Astrocyte of the spinal cord (primary cell): ENCODE measurements around the gene GNB4.
A peak's percentile ranks its signal among the peaks of the same experiment; 100 is the strongest.

Experiments used
- DNase-seq: peaks from one replicate; pipeline ENCODE4 v3.0.0; 2011; ENCODE audit warnings: low read depth, low spot score
- H3K4me3 ChIP-seq: 2 replicates; pipeline ENCODE4 v1.5.1; 2011; ENCODE audit warnings: low read depth, mild to moderate bottlenecking, low read length, moderate library complexity
- CTCF ChIP-seq: IDR thresholded peaks from 2 replicates; pipeline ENCODE4 v1.5.1; 2012; ENCODE audit warnings: low read depth, mild to moderate bottlenecking, low read length, inconsistent platforms
- in situ Hi-C: cut with HindIII; loops from 2 replicates; pipeline ENCODE4 v1.10.0; 2017; ENCODE audit warnings: low sequenced_read_pairs

GNB4 gene

GRCh38 chr3:179398574-179399231, 52.6 kb downstream of the GNB4 start:
- in situ Hi-C loops: no loop called here
- no peak overlapping the region for H3K4me3 ChIP-seq
- DNase-seq: peak; percentile 40
- TF ChIP-seq CTCF: no peak

GRCh38 chr3:179391906-179392305, 59.4 kb downstream of the GNB4 start:
- no peak for TF ChIP-seq CTCF
- in situ Hi-C loops: no loop called here
- no peak for DNase-seq

DNA sequence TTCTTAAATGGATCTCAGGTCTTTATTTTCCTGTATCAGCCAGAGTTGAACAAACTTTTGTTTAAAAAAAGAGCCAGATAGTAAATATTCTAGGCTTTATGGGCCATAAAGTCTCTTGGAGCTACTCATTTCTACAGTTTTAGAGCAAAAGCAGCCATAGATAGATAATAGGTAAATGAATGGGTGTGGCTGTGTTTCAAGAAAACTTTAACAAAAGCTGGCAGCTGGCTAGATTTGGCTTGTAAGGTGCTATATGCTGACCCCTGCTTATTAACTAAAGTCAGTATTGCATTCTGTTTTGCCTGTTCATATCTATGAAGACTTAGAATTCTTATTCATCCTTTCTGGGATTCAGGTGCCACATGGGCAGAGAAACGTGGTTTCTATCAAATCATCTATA, 74.8 kb downstream of the GNB4 start:
- TF ChIP-seq CTCF: no peak
- no peak for DNase-seq
- in situ Hi-C loops: no loop called here
- H3K4me3 ChIP-seq: no peak overlapping the region

More at GRCh38 chr3:179391906-179392305, 59.4 kb downstream of the GNB4 start:
- H3K4me3 ChIP-seq: no peak overlapping the region

- TF ChIP-seq CTCF: no peak
- DNase-seq: no peak
- no peak overlapping the region for H3K4me3 ChIP-seq
- in situ Hi-C loops: no loop called here
Measured at GRCh38 chr3:179375091-179375999, 75.9 kb downstream of the GNB4 start.

- in situ Hi-C loops: no loop called here
- no peak overlapping the region for H3K4me3 ChIP-seq
- DNase-seq: no peak
- no peak for TF ChIP-seq CTCF
Measured at GRCh38 chr3:179373938-179374337, 77.3 kb downstream of the GNB4 start.

DNA sequence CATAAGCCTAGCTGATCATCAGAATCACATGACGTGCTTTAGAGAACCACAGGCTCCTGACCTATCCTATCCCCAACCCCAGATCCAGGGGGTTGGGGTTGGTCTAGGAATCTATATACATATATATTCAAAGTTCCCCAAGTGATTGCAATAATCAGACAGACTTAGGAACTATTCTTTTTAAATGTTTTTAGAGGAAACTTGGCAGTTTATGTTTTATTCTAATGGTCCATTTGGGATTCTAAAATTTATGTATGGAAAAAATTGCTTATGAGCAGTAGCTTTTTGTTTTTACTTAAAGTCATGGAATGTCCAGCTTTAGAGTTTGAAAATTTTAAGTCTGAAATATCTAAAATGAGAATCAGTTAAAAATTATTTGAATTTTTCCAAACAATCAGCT, 81.6 kb downstream of the GNB4 start:
- no peak overlapping the region for H3K4me3 ChIP-seq
- no peak for DNase-seq
- TF ChIP-seq CTCF: no peak
- in situ Hi-C loops: no loop called here
